K562 (cell line): ENCODE measurements around the gene RNF11. TPM values are rescaled to one million over a fixed set of nuclear protein-coding genes. Genes with fewer than 3 reads are reported as not detected.
A peak's percentile ranks its signal among the peaks of the same experiment; 100 is the strongest.

Experiments
- E4F1 ChIP-seq: fragments of 250-450 bp; sonication (Bioruptor Pico); IDR thresholded peaks from 2 replicates; pipeline ENCODE4 v1.5.0; 2021; ENCODE audit warnings: mild to moderate bottlenecking, borderline replicate concordance
- EGR1 ChIP-seq: fragments of 450-650 bp; conservative IDR thresholded peaks from 2 replicates; pipeline ENCODE4 v1.6.1; 2017; ENCODE audit warnings: mild to moderate bottlenecking
- HDAC8 ChIP-seq: fragments of 450-650 bp; IDR thresholded peaks from 2 replicates; pipeline ENCODE4 v1.6.1; 2016; ENCODE audit warnings: mild to moderate bottlenecking, missing genetic modification characterization, moderate library complexity, missing compliant biosample characterization
- JUND ChIP-seq, 2 experiments: IDR thresholded peaks; 2 replicates in 1 of 2; 3 replicates in 1 of 2; pipeline ENCODE4 v1.6.1; 2011; ENCODE audit warnings: borderline replicate concordance in 2 of 2, low read depth in 2 of 2, low read length in 2 of 2, improper control_type of control experiment in 1 of 2, missing biosample characterization in 1 of 2, missing genetic modification characterization in 1 of 2, missing genetic modification reagents in 1 of 2
- KAT2B ChIP-seq: IDR thresholded peaks from one replicate; pipeline ENCODE4 v1.6.1; 2012; ENCODE audit warnings: low read depth, mild to moderate bottlenecking, control low read depth, inconsistent platforms, low read length, moderate library complexity
- KLF13 ChIP-seq: fragments of 450-650 bp; IDR thresholded peaks from 2 replicates; pipeline ENCODE4 v1.6.1; 2016; ENCODE audit warnings: missing genetic modification characterization, low read depth, mild to moderate bottlenecking, missing compliant biosample characterization, moderate library complexity, borderline replicate concordance
- LARP7 ChIP-seq: fragments of 450-650 bp; IDR thresholded peaks from 2 replicates; pipeline ENCODE4 v1.6.1; 2016
- MAFF ChIP-seq: IDR thresholded peaks from 2 replicates; pipeline ENCODE4 v1.6.1; 2012; ENCODE audit warnings: low read length, improper control_type of control experiment
- NR2C2 ChIP-seq, 2 experiments: fragments of 200-800 bp in 1 of 2; sonication (Bioruptor generic) in 1 of 2; sonication (generic) in 1 of 2; formaldehyde crosslinking in 1 of 2; IDR thresholded peaks; 2 replicates each; pipeline versions ENCODE4 v1.6.1 to v1.8.0; 2016 to 2022; ENCODE audit warnings: mild to moderate bottlenecking in 1 of 2, missing compliant biosample characterization in 1 of 2, missing genetic modification characterization in 1 of 2, missing genetic modification reagents in 1 of 2
- POLR2G ChIP-seq: fragments of 200-400 bp; formaldehyde crosslinking; IDR thresholded peaks from 2 replicates; pipeline ENCODE4 v1.6.1; 2017; ENCODE audit warnings: low read depth, mild to moderate bottlenecking, antibody characterized with exemption, low read length, moderate library complexity
- PRDM10 ChIP-seq: fragments of 450-650 bp; IDR thresholded peaks from 2 replicates; pipeline ENCODE4 v1.6.1; 2018; ENCODE audit not compliant: partially characterized antibody
- PTRF ChIP-seq: fragments of 450-650 bp; IDR thresholded peaks from 2 replicates; pipeline ENCODE4 v1.6.1; 2016; ENCODE audit warnings: mild to moderate bottlenecking, missing genetic modification characterization, missing compliant biosample characterization
- SMARCC2 ChIP-seq: fragments of 450-650 bp; IDR thresholded peaks from 2 replicates; pipeline ENCODE4 v1.6.1; 2017; ENCODE audit warnings: antibody characterized with exemption, moderate library complexity, mild to moderate bottlenecking, low read depth
- TRIM24 ChIP-seq, 2 experiments: fragments of 450-650 bp; IDR thresholded peaks; 2 replicates each; pipeline ENCODE4 v1.6.1; 2016
- ZBTB2 ChIP-seq: fragments of 450-650 bp; IDR thresholded peaks from 2 replicates; pipeline ENCODE4 v1.6.1; 2016; ENCODE audit warnings: antibody characterized with exemption
- ZBTB8A ChIP-seq: fragments of 450-650 bp; IDR thresholded peaks from 2 replicates; pipeline ENCODE4 v1.6.1; 2018; ENCODE audit warnings: mild to moderate bottlenecking, moderate library complexity; ENCODE audit not compliant: partially characterized antibody
- ZNF184 ChIP-seq: sonication (generic); formaldehyde crosslinking; IDR thresholded peaks from 2 replicates; pipeline ENCODE4 v1.5.0; 2020; ENCODE audit warnings: missing genetic modification reagents
- ZNF511 ChIP-seq: sonication (generic); formaldehyde crosslinking; IDR thresholded peaks from 2 replicates; pipeline ENCODE4 v1.8.0; 2022; ENCODE audit warnings: mild to moderate bottlenecking, missing genetic modification reagents
- polyA plus RNA-seq, 8 experiments: library from polyadenylated mRNA; depleted of rRNA in 4 of 8; stranded (reverse) in 5 of 8; unstranded in 3 of 8; fragments of >200 nt; fragmentation: Nextera tagmentation in 2 of 8; fragmentation: Illumina TruSeq in 1 of 8; extraction: Ambion mirVana in 2 of 8; extraction: Trizol in 1 of 8; gene quantifications; 2 replicates each; pipeline versions ENCODE4 v1.2.1 to v1.2.3, GENCODE V29; 2011 to 2014; ENCODE audit warnings: inconsistent platforms in 1 of 8, missing spikeins in 1 of 8
- total RNA-seq, 7 experiments: library from RNA; depleted of rRNA in 6 of 7; stranded (reverse); fragments of >200 nt in 6 of 7; fragmentation: Illumina TruSeq in 2 of 7; extraction: Trizol in 2 of 7; gene quantifications; 2 replicates each; pipeline versions ENCODE4 v1.2.1 to v1.2.3, GENCODE V29; 2011 to 2021; ENCODE audit warnings: low replicate concordance in 1 of 7

RNF11 gene
- total and polyA plus RNA-seq, 9 of the 15 experiments (the other 6 are each of a cell fraction or from before 2014, with no cell fraction given): 5.7 to 34.3 (median 23.1) TPM

GRCh38 chr1:51235673-51236530, at the start of gene RNF11 (continued):
- TF ChIP-seq PRDM10: peak; percentile 71
- no peak for TF ChIP-seq PTRF (tag)
- TF ChIP-seq NR2C2 (CRISPR knock-in tag; IDR thresholded peaks at IDR 0.05): no peak
- TF ChIP-seq NR2C2 (tag; IDR thresholded peaks at IDR 0.05): peak; percentile 40; the same call in 1 of the 2 replicates
- TF ChIP-seq ZBTB8A: no peak
- no peak for TF ChIP-seq MAFF
- TF ChIP-seq JUND (IDR thresholded peaks at IDR 0.05; ENCODE audit: borderline replicate concordance, low read depth, low read length): peak; percentile 72
- TF ChIP-seq JUND (tag; IDR thresholded peaks at IDR 0.05; ENCODE audit: borderline replicate concordance, low read depth, low read length): peak; percentile 63; the same call in 1 of the 3 replicates
- TF ChIP-seq E4F1 (CRISPR knock-in tag): no peak
- no peak for TF ChIP-seq HDAC8
- no peak for TF ChIP-seq ZNF184
- peak; percentile 53 to 54; a peak in 3 of 4 replicates for TF ChIP-seq TRIM24 (IDR thresholded peaks at IDR 0.05)
- no peak for TF ChIP-seq KAT2B
- TF ChIP-seq POLR2G: peak; percentile 92
- TF ChIP-seq SMARCC2: peak; percentile 22; the same call in 1 of the 2 replicates
- TF ChIP-seq LARP7: peak; percentile 93; the same call in 1 of the 2 replicates
- TF ChIP-seq EGR1: peak; percentile 88
- TF ChIP-seq ZNF511 (CRISPR knock-in tag): peak; percentile 38
- TF ChIP-seq ZBTB2: peak; percentile 86
- peak; percentile 67; the same call in 1 of the 2 replicates for TF ChIP-seq KLF13 (tag)
